ENCODE data around the gene GRIK4.

Gene GRIK4

DNA sequence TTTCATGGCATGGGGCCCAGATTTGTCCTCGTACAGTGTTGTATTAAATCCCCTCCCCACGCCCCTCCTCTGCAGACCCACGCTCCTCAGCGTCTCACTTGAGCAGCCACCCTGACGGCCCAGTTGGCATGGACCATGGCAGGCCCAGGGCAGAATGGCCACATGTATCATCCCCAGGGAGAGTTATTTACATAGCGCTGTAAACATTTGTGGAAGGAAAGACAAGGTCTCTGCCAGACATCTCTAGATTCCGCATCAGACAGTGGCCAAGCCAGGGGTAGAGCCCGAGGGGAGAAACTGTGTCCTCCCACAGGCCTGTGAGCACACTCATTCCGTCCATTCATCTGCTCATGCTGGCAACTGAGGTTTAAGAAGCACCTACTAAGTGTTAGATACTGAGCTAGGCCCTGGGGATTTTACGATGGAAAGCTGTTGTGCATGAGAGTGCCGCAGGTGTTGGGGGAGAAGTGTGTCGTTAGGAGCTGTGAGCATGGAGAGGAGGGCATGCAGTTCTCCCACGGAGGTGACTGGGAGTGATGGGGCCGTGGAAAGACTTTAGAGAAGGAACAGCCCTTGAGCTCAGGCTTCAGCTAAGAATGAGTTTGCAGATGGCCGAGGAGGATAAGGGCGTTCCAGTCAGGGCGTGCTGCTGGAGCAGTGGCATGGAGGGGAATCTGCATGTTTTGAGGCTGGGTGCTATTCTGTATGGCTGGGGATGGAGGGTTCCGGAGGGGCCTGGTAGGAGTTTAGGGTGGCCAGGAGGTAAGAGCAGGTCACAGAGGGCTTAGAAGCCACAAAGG lies 94.9 kb downstream of the GRIK4 start:
- no peak overlapping the region for H3K4me2 ChIP-seq (ENCODE audit: low read length)
- H4K20me1 ChIP-seq (ENCODE audit: control insufficient read depth, insufficient read depth, low read depth, low read length): no peaks in the 10 kb centered on the region
- no peaks in the 10 kb centered on the region for H3K27me3 ChIP-seq (ENCODE audit: control insufficient read depth, low read length)
- H3F3A ChIP-seq (ENCODE audit: control insufficient read depth, insufficient read depth): no peaks in the 10 kb centered on the region
- no peak overlapping the region for H3K4me3 ChIP-seq (ENCODE audit: low read length)
- H3K4me1 ChIP-seq (ENCODE audit: control insufficient read depth, low read length): no peaks in the 10 kb centered on the region
- TF ChIP-seq, protein P1, sequence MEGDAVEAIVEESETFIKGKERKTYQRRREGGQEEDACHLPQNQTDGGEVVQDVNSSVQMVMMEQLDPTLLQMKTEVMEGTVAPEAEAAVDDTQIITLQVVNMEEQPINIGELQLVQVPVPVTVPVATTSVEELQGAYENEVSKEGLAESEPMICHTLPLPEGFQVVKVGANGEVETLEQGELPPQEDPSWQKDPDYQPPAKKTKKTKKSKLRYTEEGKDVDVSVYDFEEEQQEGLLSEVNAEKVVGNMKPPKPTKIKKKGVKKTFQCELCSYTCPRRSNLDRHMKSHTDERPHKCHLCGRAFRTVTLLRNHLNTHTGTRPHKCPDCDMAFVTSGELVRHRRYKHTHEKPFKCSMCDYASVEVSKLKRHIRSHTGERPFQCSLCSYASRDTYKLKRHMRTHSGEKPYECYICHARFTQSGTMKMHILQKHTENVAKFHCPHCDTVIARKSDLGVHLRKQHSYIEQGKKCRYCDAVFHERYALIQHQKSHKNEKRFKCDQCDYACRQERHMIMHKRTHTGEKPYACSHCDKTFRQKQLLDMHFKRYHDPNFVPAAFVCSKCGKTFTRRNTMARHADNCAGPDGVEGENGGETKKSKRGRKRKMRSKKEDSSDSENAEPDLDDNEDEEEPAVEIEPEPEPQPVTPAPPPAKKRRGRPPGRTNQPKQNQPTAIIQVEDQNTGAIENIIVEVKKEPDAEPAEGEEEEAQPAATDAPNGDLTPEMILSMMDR (IDR thresholded peaks at IDR 0.05; ENCODE audit: low read depth, low read length, poor library complexity, severe bottlenecking): no peak
- no peak for TF ChIP-seq EZH2phosphoT487 (IDR thresholded peaks at IDR 0.05; ENCODE audit: borderline replicate concordance, low read length)
- H3K9me3 ChIP-seq (ENCODE audit: control insufficient read depth, insufficient read depth, low read length): no peaks in the 10 kb centered on the region
- H3K9me2 ChIP-seq (replicated peaks; ENCODE audit: control insufficient read depth, low read length): no peaks in the 10 kb centered on the region
- no peak overlapping the region for H3K27ac ChIP-seq (ENCODE audit: low read depth, low read length)
- H3K79me2 ChIP-seq (ENCODE audit: control insufficient read depth, low read length): no peaks in the 10 kb centered on the region
- no peaks in the 10 kb centered on the region for H3K36me3 ChIP-seq (ENCODE audit: control insufficient read depth, low read length)

DNA sequence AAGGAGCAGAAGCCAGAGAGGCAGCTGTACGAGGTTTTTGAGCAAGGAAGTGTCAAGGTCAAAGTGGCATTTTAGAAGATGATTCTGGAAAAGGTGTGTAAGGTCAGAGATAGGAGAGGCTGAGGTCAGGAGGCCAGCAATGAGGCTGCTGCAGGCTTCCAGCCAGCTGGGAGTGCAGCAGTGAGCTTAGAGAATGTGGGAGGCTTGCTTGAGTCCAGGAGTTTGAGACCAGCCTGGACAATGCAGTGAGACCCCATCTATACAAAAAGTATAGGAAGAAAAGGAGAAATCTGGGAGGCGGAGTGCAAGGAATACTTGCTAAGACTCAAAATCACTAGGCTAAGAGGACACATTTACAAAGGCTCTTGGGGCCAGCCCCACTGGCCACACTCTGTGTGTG lies 96.5 kb downstream of the GRIK4 start:
- Histone ChIP-seq H3K9me3 (ENCODE audit: control insufficient read depth, insufficient read depth, low read length) (no peaks in the 10 kb centered on the region), H3K4me3 (ENCODE audit: low read length) (no peak overlapping the region), H3K79me2 (ENCODE audit: control insufficient read depth, low read length) (no peaks in the 10 kb centered on the region), H3K27ac (ENCODE audit: low read depth, low read length) (no peak overlapping the region), H3K9me2 (replicated peaks; ENCODE audit: control insufficient read depth, low read length) (no peaks in the 10 kb centered on the region), H3F3A (ENCODE audit: control insufficient read depth, insufficient read depth) (no peaks in the 10 kb centered on the region), H3K4me2 (ENCODE audit: low read length) (no peak overlapping the region), H3K36me3 (ENCODE audit: control insufficient read depth, low read length) (no peaks in the 10 kb centered on the region), H3K4me1 (ENCODE audit: control insufficient read depth, low read length) (no peaks in the 10 kb centered on the region), H4K20me1 (ENCODE audit: control insufficient read depth, insufficient read depth, low read depth, low read length) (no peaks in the 10 kb centered on the region), H3K27me3 (ENCODE audit: control insufficient read depth, low read length) (no peaks in the 10 kb centered on the region)
- TF ChIP-seq EZH2phosphoT487 (IDR thresholded peaks at IDR 0.05; ENCODE audit: borderline replicate concordance, low read length): no peak
- TF ChIP-seq, protein P1 (IDR thresholded peaks at IDR 0.05; ENCODE audit: low read depth, low read length, poor library complexity, severe bottlenecking): no peak

DNA sequence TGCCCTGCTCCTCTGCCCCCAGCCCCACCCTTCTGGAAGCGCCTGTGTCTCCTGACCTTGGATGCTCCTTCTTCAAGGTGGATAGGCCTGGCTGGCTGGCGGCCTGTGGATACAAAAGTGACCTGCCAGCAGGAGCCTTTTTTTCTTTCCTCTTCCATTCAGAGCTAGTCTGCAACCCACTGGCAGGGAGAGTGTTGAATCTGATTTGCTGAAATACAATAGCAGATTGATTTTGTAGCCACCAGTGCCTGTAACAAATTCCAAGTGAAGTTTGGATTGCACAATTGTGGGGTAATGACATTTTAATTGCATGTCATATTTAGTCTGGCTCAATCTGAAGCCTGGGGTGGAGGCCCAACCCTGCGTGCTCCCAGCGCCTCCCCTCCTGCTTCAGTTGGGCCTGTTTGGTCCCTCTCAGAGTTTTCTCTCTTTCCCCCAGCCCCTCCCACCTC lies 97.2 kb downstream of the GRIK4 start:
- no peaks in the 10 kb centered on the region for H3K27me3 ChIP-seq (ENCODE audit: control insufficient read depth, low read length)
- H3K4me2 ChIP-seq (ENCODE audit: low read length): no peak overlapping the region
- no peak overlapping the region for H3K4me3 ChIP-seq (ENCODE audit: low read length)
- no peaks in the 10 kb centered on the region for H3K9me2 ChIP-seq (replicated peaks; ENCODE audit: control insufficient read depth, low read length)
- no peaks in the 10 kb centered on the region for H3K36me3 ChIP-seq (ENCODE audit: control insufficient read depth, low read length)
- no peaks in the 10 kb centered on the region for H3K79me2 ChIP-seq (ENCODE audit: control insufficient read depth, low read length)
- TF ChIP-seq, protein P1 (IDR thresholded peaks at IDR 0.05; ENCODE audit: low read depth, low read length, poor library complexity, severe bottlenecking): no peak
- no peak for TF ChIP-seq EZH2phosphoT487 (IDR thresholded peaks at IDR 0.05; ENCODE audit: borderline replicate concordance, low read length)
- H3K4me1 ChIP-seq (ENCODE audit: control insufficient read depth, low read length): no peaks in the 10 kb centered on the region
- no peak overlapping the region for H3K27ac ChIP-seq (ENCODE audit: low read depth, low read length)
- H3F3A ChIP-seq (ENCODE audit: control insufficient read depth, insufficient read depth): no peaks in the 10 kb centered on the region
- H3K9me3 ChIP-seq (ENCODE audit: control insufficient read depth, insufficient read depth, low read length): no peaks in the 10 kb centered on the region
- no peaks in the 10 kb centered on the region for H4K20me1 ChIP-seq (ENCODE audit: control insufficient read depth, insufficient read depth, low read depth, low read length)

All from DOHH2 (cell line).